Gastrocnemius medialis (tissue), 4 donors: ENCODE data around the gene BAG5.

Experiments
- CTCF ChIP-seq, 5 experiments: fragments of 450-650 bp in 3 of 5; fragments of 200-600 bp in 2 of 5; sonication (generic) in 2 of 5; IDR thresholded peaks in 4 of 5; conservative IDR thresholded peaks in 1 of 5; 1 replicate in 4 of 5; 2 replicates in 1 of 5; pipeline ENCODE4 v1.5.1; 2016 to 2019; ENCODE audit warnings: antibody characterized with exemption in 5 of 5, mild to moderate bottlenecking in 3 of 5, moderate library complexity in 3 of 5
- POLR2A ChIP-seq, 2 donors: fragments of 450-650 bp; IDR thresholded peaks; one replicate each; pipeline ENCODE4 v1.6.1; 2017; ENCODE audit warnings: antibody characterized with exemption in 2 of 2, mild to moderate bottlenecking in 2 of 2, moderate library complexity in 2 of 2

GRCh38 chr14:103537175-103537990, 25.1 kb downstream of the BAG5 start:
- no peak for TF ChIP-seq CTCF (IDR thresholded peaks at IDR 0.05 in 4 of 5, conservative IDR thresholded peaks at IDR 0.05 in 1 of 5)
- no peak for TF ChIP-seq POLR2A (IDR thresholded peaks at IDR 0.05)
